Peyer's patch (tissue), 4 donors: ENCODE data around the gene RPS3.

Experiments
- CTCF ChIP-seq, 6 experiments: fragments of 450-650 bp in 4 of 6; fragments of 200-600 bp in 2 of 6; sonication (generic) in 1 of 6; IDR thresholded peaks; one replicate each; pipeline ENCODE4 v1.5.1; 2017 to 2019; ENCODE audit warnings: antibody characterized with exemption in 6 of 6, mild to moderate bottlenecking in 3 of 6, moderate library complexity in 1 of 6
- POLR2A ChIP-seq, 2 donors: fragments of 450-650 bp; IDR thresholded peaks; one replicate each; pipeline ENCODE4 v1.5.1; 2017; ENCODE audit warnings: antibody characterized with exemption in 2 of 2, mild to moderate bottlenecking in 2 of 2, moderate library complexity in 2 of 2

- TF ChIP-seq POLR2A (IDR thresholded peaks at IDR 0.05) (no peak), CTCF (IDR thresholded peaks at IDR 0.05) (no peak)
These were observed 24.4 kb downstream of the RPS3 start for GRCh38 chr11:75423721-75424120.
